Head of caudate nucleus (tissue), 42 donors: ENCODE data around the gene LACTB.

Source experiments
- DNase-seq, 42 donors: peaks; one replicate each; pipeline versions ENCODE4 v3.0.0 to v3.0.0-alpha.2; 2020 to 2021; ENCODE audit warnings: mixed read lengths in 7 of 42
- intact Hi-C: fragments of 100-400 bp; cut with DNase I; formaldehyde crosslinking; loops from one replicate; pipeline ENCODE4 v1.15.0; 2022

The LACTB gene

GRCh38 chr15:63157891-63158431 lies 36.3 kb downstream of the LACTB start:
- intact Hi-C loops, result loop anchor here (2.0 kb wide), 1 partner anchor 31 kb away; the partner anchor contains the start of gene RAB8B
- DNase-seq, result peak in 36 of 42 donors; percentile 12 to 71 (median 44)

GRCh38 chr15:63160638-63161037 lies 39.0 kb downstream of the LACTB start:
- no peak for DNase-seq
- intact Hi-C loops, result no loop called here

DNA sequence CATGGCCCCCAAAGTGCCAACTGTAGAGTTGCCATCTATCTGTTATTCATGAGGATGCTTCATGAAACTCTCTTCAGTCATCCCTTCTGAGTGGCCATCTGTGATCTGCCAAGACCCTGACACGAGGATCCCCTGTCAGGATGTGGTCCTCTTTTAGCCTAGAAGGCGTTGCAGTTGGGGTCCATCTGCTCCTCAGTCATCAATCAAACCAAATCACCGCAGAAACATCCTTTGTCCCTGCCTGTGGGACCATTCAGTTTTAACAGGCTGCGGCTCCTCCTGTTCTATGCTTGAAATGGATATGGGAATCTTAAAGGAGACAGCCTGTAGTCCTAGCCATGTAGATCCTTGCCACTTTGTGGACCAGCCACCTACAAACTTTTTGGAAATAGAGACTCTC lies 41.6 kb downstream of the LACTB start:
- no peak for DNase-seq
- intact Hi-C loops, result no loop called here

GRCh38 chr15:63165166-63165859 lies 43.7 kb downstream of the LACTB start:
- no peak for DNase-seq
- intact Hi-C loops, result no loop called here

GRCh38 chr15:63166219-63166618 lies 44.6 kb downstream of the LACTB start:
- intact Hi-C loops, result no loop called here
- DNase-seq, result no peak

- intact Hi-C loops, result no loop called here
These were observed 48.1 kb downstream of the LACTB start for GRCh38 chr15:63169788-63170187.

GRCh38 chr15:63172376-63172775 lies 50.7 kb downstream of the LACTB start:
- intact Hi-C loops, result no loop called here
- no peak for DNase-seq

More at GRCh38 chr15:63169788-63170187, 48.1 kb downstream of the LACTB start:
- peak in 9 of 42 donors; percentile 3 to 46 (median 22) for DNase-seq

GRCh38 chr15:63172851-63173451 lies 51.3 kb downstream of the LACTB start:
- intact Hi-C loops, result no loop called here
- DNase-seq, result peak in 20 of 42 donors; percentile 13 to 57 (median 33)

DNA sequence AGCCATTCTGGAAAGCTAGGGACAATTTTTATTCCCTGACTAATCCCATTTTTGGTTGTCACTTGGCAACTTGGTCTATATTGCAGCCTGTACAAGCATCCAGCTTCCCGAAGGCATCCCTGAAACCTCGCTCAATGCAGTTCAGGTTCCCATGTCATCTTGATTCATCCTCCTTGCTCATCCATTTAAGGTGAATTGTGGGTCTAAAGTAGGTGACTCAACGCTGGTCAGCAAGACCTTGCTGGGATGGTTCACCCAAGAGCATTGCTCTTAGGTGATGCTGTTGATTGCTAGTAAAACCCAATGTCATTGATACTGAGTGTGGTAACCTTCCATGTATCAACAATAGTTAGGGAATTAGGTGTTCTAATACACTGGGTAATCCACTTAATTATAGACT lies 54.6 kb downstream of the LACTB start:
- no peak for DNase-seq
- intact Hi-C loops, result no loop called here

DNA sequence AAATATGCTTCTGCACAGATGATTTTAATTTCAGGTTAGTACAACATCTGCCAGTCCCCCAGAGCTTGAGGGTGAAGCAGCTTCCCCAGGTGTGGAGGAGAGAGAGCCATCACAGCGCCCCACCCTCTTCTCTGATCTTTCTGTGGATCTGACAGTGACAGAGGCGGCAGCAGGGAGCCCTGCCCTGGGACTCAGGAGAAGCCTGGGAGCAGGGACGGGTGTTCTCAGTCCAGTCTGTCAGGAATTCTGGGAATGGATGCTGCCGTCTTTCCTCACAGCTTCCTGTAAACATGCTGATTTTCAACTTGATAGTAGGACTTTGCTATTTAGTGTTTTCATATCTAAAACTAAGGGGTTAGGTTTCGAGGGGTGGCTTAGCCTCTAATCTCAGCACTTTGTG lies 56.4 kb downstream of the LACTB start:
- DNase-seq, result no peak
- intact Hi-C loops, result no loop called here

- intact Hi-C loops, result no loop called here
These were observed 59.1 kb downstream of the LACTB start for GRCh38 chr15:63180746-63181145.

GRCh38 chr15:63181648-63182047 lies 60.0 kb downstream of the LACTB start:
- intact Hi-C loops, result no loop called here
- no peak for DNase-seq

More at GRCh38 chr15:63180746-63181145, 59.1 kb downstream of the LACTB start:
- DNase-seq, result no peak

GRCh38 chr15:63185206-63185605 lies 63.5 kb downstream of the LACTB start:
- peak in 10 of 42 donors; percentile 10 to 48 (median 21) for DNase-seq
- intact Hi-C loops, result loop anchor here (5.0 kb wide), 2 partner anchors 92 to 138 kb away; partner anchors contain the start of gene APH1B

DNA sequence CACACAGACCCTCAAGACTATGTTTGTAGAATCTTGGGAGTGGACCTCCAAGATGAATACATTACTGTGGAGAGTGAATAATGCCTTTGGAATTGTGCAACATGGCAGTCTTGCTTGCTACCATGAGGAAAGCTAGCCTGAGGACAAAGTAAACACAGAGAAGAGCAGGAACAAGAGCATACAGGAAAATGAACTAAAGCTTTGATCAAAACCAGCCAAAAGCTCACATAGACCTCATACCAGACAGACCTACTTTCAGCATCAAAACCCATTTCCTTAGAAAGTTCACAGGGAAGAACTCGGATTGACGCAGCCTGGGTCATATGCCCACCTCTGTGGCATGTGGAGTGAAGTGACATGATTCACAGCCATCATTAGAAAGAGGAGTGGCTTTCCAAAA lies 64.4 kb downstream of the LACTB start:
- intact Hi-C loops, result loop anchor here (5.0 kb wide), 2 partner anchors 91 to 139 kb away; partner anchors contain the start of gene APH1B
- no peak for DNase-seq

DNA sequence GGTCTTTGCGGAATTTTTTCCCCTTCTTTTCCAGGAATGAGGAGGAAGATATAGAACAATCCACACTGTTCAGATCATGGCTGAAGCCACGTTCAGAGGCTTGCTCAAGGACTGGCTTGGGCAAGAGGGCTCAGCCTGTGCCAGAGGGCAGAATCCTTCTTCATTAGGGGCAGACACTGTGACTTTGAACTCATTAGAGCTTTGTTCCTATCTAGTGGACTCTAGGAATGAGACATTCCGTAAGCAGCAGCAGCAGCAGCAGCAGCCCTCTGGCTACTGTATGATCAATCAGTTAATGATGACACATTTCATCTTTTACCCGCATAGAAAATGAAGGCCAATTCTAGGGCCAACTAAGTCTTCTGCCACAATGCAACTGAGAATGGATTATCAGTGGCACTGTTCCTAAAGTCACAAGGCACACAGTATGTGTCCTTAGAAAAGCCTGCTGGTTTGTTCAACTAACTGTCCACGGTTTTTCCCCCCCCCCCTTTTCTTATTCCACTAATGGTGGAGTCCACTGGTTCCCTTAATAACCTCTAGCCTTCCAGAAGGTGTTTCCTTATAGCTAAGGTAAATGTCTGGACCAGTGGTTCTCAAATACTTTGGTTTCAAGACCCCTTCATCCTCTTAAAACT lies 66.0 kb downstream of the LACTB start:
- intact Hi-C loops, result loop anchor here (2.0 to 5.0 kb wide), 3 partner anchors 31 to 140 kb away; partner anchors contain the start of genes APH1B and RPS27L
- DNase-seq, result no peak

- peak in 1 of 42 donors; percentile 17 for DNase-seq
- intact Hi-C loops, result loop anchor here (2.0 to 5.0 kb wide), 3 partner anchors 32 to 141 kb away; partner anchors contain the start of genes APH1B and RPS27L
These were observed 66.7 kb downstream of the LACTB start for GRCh38 chr15:63188247-63188925.

DNA sequence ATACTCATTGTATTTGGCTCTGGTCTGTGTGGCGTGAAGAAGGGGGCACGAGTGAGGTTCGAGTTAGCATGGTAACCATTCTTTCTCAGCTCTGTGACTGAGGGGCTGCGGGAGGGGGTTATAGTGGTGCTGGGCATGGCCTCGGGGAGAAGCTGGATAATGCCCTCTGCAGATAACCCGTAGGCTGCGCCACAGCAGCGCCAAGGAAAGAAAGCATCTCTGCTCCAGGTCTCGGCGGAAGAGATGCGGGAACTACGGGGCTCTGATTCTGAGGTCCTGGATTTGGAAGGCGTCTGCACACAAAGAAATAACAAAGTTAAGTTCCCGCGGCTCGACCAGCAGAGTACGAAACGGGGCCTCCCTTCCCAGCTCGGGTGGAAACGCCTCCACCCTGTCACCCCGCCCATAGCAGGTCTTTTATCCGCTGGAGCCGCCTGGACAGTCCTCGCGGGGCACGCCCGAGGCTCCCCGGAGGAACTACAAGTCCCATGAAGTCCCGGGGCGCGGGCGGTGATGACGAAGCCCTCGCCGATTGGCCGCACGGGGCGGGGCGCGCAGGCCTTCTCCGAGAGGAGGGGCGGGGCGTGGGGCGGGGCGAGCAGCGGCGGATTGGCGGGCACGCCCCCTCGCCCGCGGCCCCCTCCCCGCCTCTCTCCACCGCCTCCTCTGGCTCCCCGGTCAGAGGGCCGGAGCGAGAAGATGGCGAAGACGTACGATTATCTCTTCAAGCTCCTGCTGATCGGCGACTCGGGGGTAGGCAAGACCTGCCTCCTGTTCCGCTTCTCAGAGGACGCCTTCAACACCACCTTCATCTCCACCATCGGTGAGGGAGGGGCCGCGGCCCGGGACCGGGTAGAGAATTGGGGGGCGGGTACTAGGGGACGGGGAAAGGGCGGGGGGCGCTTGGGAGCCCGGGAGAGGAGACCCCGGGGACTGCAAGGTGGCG lies 67.5 kb downstream of the LACTB start, which contains the start of gene RAB8B:
Gene RAB8B (plus strand): TSS at position 681 of the 946 bp plus-strand sequence. CDS start 19 bp downstream, at position 700.
- DNase-seq, result peak; percentile 97 to 99 (median 99)
- intact Hi-C loops, result loop anchor here (2.0 to 5.0 kb wide), 3 partner anchors 32 to 142 kb away; partner anchors contain the start of genes APH1B and RPS27L
